GM18508 (cell line): Measurements from ENCODE around the gene CPNE6.

Experiments
- ATAC-seq: cut with Tn5 transposase; IDR thresholded peaks from one replicate; pipeline ENCODE4 v1.9.1; 2021; ENCODE audit warnings: moderate number of reproducible peaks; ENCODE audit not compliant: insufficient read depth, unreplicated experiment

CPNE6 gene

DNA sequence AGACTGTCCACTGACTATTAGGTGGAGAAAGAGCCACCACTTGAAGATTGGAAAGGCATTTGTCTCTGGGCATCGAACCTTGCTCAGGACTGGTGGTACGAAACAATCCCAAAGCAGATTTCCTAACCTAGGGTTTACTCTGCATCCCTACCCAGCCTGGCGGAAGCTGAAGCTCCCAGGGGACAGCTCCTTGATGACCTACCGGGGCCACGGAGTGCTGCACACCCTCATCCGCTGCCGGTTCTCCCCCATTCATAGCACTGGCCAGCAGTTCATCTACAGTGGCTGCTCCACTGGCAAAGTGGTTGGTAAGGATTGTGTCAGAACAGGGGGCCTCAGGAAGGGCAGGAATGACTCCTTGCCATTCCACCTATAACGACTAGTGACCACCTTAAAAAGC is 49.8 kb downstream of the CPNE6 start:
- no peak for ATAC-seq

GRCh38 chr14:24122416-24122815 is 51.1 kb downstream of the CPNE6 start:
- no peak for ATAC-seq

- ATAC-seq, result no peak
These were observed 51.5 kb downstream of the CPNE6 start for GRCh38 chr14:24122898-24123297.

DNA sequence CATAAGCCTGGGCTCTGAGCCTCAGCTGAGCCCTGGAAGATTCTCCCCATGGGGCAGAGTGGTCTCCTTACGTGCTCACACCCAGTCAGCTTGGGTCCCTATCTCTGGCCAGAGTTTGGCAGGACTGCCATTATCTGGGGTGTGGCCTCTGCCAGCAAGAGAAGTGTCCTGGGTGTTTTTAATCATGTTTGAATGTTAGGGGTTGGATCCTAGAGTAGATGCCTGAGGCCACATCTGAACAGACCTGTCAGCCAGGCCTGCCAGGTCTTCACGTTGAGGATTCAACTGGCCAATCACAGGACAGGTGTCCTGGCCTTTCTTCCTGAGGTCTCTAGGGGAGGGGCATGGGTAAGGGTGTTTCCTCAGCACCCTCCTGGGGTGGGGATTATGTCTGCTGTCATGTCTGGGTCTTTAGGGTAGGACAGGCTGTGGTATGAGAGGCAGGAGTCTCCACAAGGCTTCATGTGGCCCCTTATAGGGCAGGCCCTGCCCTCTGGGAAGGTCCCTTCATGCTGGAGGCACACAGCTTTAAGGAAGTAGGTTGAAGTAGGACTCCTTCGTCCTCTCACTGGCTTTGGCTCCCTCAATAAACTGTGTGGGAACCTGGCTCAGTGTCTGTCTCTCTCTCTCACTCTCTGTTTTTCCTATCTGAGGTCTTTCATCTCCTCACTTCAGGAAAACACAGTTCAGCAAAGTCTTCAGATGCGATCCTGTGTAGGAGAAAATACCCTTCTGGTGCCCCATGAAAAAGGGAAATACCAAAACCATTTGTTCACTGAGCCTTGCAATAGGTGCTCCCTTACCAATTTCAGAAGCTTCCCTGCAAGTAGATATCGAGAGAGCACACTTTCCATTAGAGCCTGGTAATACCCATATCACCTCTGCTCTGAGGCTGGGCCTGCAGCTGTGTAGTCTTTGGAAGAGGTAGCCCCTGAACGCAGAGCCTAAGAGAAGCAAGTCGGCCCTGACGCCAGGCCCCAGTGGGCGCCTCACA is 52.4 kb downstream of the CPNE6 start:
- ATAC-seq, result no peak

DNA sequence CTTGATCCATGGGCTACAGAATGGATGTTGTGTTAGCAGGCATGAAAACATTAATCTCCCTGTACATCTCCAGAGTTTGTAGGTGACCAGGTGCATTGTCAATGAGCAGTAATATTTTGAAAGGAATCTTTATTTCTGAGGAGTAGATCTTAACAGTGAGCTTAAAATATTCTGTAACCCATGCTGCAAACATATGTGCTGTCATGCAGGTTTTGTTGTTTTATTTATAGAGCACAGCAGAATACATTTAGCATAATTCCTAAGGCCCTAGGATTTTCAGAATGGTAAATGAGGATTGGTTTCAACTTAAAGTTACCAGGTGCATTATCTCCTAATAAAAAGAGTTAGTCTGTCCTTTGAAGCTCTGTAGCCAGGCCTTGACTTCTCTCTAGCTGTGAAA is 55.6 kb downstream of the CPNE6 start:
- ATAC-seq, result no peak

DNA sequence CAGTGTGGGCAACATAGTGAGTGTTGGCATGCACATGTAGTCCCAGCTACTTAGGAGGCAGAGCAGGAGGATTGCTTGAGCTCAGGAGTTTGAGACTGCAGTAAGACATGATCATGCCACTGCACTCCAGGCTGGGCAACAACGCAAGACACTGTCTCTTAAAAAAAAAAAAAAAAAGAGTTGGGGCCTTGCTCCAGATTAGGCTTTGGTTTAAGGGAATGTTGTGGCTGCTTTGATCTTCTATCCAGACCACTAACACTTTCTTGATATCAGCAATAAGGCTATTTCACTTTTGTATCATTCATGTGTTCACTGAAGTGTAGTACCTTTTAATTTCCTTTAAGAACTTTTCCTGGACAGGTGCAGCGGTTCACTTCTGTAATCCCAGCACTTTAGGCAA is 56.3 kb downstream of the CPNE6 start:
- no peak for ATAC-seq
